ENCODE measurements around the gene CDH11.

Gene CDH11

GRCh38 chr16:65083164-65083857 lies 38.6 kb downstream of the CDH11 start:
- H4K8ac ChIP-seq (ENCODE audit: low read length): no peak overlapping the region
- no peak overlapping the region for H3K4me3 ChIP-seq (ENCODE audit: insufficient read depth in 1 of 2, low read depth in 1 of 2, low read length in 2 of 2)
- no peak overlapping the region for H2BK12ac ChIP-seq (ENCODE audit: low read length in 2 of 2)
- no peak overlapping the region for H3K9ac ChIP-seq (ENCODE audit: low read length)
- H3K27ac ChIP-seq (ENCODE audit: low read length, poor library complexity, severe bottlenecking): no peak overlapping the region
- H2BK5ac ChIP-seq (ENCODE audit: low read depth, low read length, poor library complexity, severe bottlenecking): no peak overlapping the region
- H2BK120ac ChIP-seq (ENCODE audit: low read depth, low read length): no peak overlapping the region
- H3K23ac ChIP-seq (ENCODE audit: low read length in 2 of 2): no peak overlapping the region
- peaks cover 8 to 71% of the 10 kb centered on the region in 2 experiments for H3K36me3 ChIP-seq (ENCODE audit: control insufficient read depth in 1 of 2, insufficient read depth in 2 of 2, low read depth in 1 of 2, low read length in 2 of 2)
- H3K4me1 ChIP-seq (ENCODE audit: control insufficient read depth, insufficient read depth, low read depth, low read length): peaks cover 5% of the 10 kb centered on the region
- H2BK15ac ChIP-seq (ENCODE audit: low read depth, poor library complexity, severe bottlenecking): no peak overlapping the region
- no peak overlapping the region for H3K18ac ChIP-seq (ENCODE audit: low read depth in 1 of 2, low read length in 2 of 2)
- 88% methylated on average over 2 of the region's 2 CpGs for WGBS
- H2AFZ ChIP-seq (ENCODE audit: low read depth, low read length): no peak overlapping the region
- no peak overlapping the region for H3K4me2 ChIP-seq (ENCODE audit: low read length, poor library complexity, severe bottlenecking)
- H2AK5ac ChIP-seq (ENCODE audit: low read length, severe bottlenecking): no peak overlapping the region
- no peak overlapping the region for H3K4ac ChIP-seq (ENCODE audit: low read depth in 1 of 2, low read length in 2 of 2)
- no peak overlapping the region for H3K14ac ChIP-seq (ENCODE audit: low read length in 2 of 2)
- no peaks in the 10 kb centered on the region for H3K9me3 ChIP-seq (ENCODE audit: control insufficient read depth, low read length)
- peaks cover 23% of the 10 kb centered on the region for H3K79me1 ChIP-seq (replicated peaks; ENCODE audit: low read length, poor library complexity, severe bottlenecking)
- no peak overlapping the region for H4K91ac ChIP-seq (ENCODE audit: low read length)
- DNase-seq: peak; percentile 37
- H3K27me3 ChIP-seq (ENCODE audit: control insufficient read depth in 1 of 2, insufficient read depth in 1 of 2, low read length in 2 of 2): no peaks in the 10 kb centered on the region

DNA sequence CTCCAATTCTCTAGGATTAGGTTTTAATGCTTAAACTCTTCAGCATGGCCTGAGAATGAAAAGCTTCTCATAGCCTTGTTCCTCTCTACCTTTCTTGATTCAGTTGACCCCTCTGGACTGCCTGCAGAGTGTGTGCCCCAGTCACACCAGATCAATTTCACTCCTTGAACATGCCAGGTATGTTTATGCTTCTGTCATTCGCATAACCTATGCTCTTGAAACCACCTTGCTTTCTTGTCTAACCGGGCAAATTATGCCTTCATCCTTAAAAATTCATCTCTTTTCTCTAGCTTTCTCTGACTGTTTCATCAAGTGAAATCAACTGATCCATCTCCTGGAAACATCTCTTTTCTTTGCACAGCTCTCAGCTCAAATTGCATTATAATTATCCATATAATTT lies 42.3 kb downstream of the CDH11 start:
- 96% methylated on average over 2 of the region's 2 CpGs for WGBS

GRCh38 chr16:65077181-65077580 lies 44.7 kb downstream of the CDH11 start:
- WGBS: 100% methylated on average over 1 of the region's 1 CpG
- no peak overlapping the region for H4K91ac ChIP-seq (ENCODE audit: low read length)
- no peak overlapping the region for H2BK120ac ChIP-seq (ENCODE audit: low read depth, low read length)
- no peak overlapping the region for H3K27ac ChIP-seq (ENCODE audit: low read length, poor library complexity, severe bottlenecking)
- no peaks in the 10 kb centered on the region for H3K9me3 ChIP-seq (ENCODE audit: control insufficient read depth, low read length)
- peaks cover 5% of the 10 kb centered on the region for H3K4me1 ChIP-seq (ENCODE audit: control insufficient read depth, insufficient read depth, low read depth, low read length)
- H3K36me3 ChIP-seq (ENCODE audit: control insufficient read depth in 1 of 2, insufficient read depth in 2 of 2, low read depth in 1 of 2, low read length in 2 of 2): peaks cover 5 to 70% of the 10 kb centered on the region in 2 experiments
- no peaks in the 10 kb centered on the region for H3K27me3 ChIP-seq (ENCODE audit: control insufficient read depth in 1 of 2, insufficient read depth in 1 of 2, low read length in 2 of 2)
- H3K9ac ChIP-seq (ENCODE audit: low read length): no peak overlapping the region
- H3K4ac ChIP-seq (ENCODE audit: low read depth in 1 of 2, low read length in 2 of 2): no peak overlapping the region
- no peak for DNase-seq
- no peak overlapping the region for H2AK5ac ChIP-seq (ENCODE audit: low read length, severe bottlenecking)
- H3K4me2 ChIP-seq (ENCODE audit: low read length, poor library complexity, severe bottlenecking): no peak overlapping the region
- no peak overlapping the region for H2BK5ac ChIP-seq (ENCODE audit: low read depth, low read length, poor library complexity, severe bottlenecking)
- H3K18ac ChIP-seq (ENCODE audit: low read depth in 1 of 2, low read length in 2 of 2): no peak overlapping the region
- no peak overlapping the region for H2BK12ac ChIP-seq (ENCODE audit: low read length in 2 of 2)
- no peak overlapping the region for H4K8ac ChIP-seq (ENCODE audit: low read length)
- no peak overlapping the region for H3K14ac ChIP-seq (ENCODE audit: low read length in 2 of 2)
- H2AFZ ChIP-seq (ENCODE audit: low read depth, low read length): no peak overlapping the region
- H3K23ac ChIP-seq (ENCODE audit: low read length in 2 of 2): no peak overlapping the region
- H2BK15ac ChIP-seq (ENCODE audit: low read depth, poor library complexity, severe bottlenecking): no peak overlapping the region
- H3K79me1 ChIP-seq (replicated peaks; ENCODE audit: low read length, poor library complexity, severe bottlenecking): peaks cover 17% of the 10 kb centered on the region
- no peak overlapping the region for H3K4me3 ChIP-seq (ENCODE audit: insufficient read depth in 1 of 2, low read depth in 1 of 2, low read length in 2 of 2)

More for the DNA sequence above, 42.3 kb downstream of the CDH11 start:
- Histone ChIP-seq H2BK12ac (ENCODE audit: low read length in 2 of 2) (no peak overlapping the region), H2BK120ac (ENCODE audit: low read depth, low read length) (no peak overlapping the region), H3K14ac (ENCODE audit: low read length in 2 of 2) (no peak overlapping the region), H3K9me3 (ENCODE audit: control insufficient read depth, low read length) (no peaks in the 10 kb centered on the region), H3K27me3 (ENCODE audit: control insufficient read depth in 1 of 2, insufficient read depth in 1 of 2, low read length in 2 of 2) (no peaks in the 10 kb centered on the region), H2BK15ac (ENCODE audit: low read depth, poor library complexity, severe bottlenecking) (no peak overlapping the region), H3K27ac (ENCODE audit: low read length, poor library complexity, severe bottlenecking) (no peak overlapping the region), H3K4me3 (ENCODE audit: insufficient read depth in 1 of 2, low read depth in 1 of 2, low read length in 2 of 2) (no peak overlapping the region), H3K18ac (ENCODE audit: low read depth in 1 of 2, low read length in 2 of 2) (no peak overlapping the region), H2AFZ (ENCODE audit: low read depth, low read length) (no peak overlapping the region), H3K36me3 (ENCODE audit: control insufficient read depth in 1 of 2, insufficient read depth in 2 of 2, low read depth in 1 of 2, low read length in 2 of 2) (peaks cover 5 to 74% of the 10 kb centered on the region in 2 experiments), H3K79me1 (replicated peaks; ENCODE audit: low read length, poor library complexity, severe bottlenecking) (peaks cover 20% of the 10 kb centered on the region), H3K9ac (ENCODE audit: low read length) (no peak overlapping the region), H4K8ac (ENCODE audit: low read length) (no peak overlapping the region), H3K23ac (ENCODE audit: low read length in 2 of 2) (no peak overlapping the region), H3K4me1 (ENCODE audit: control insufficient read depth, insufficient read depth, low read depth, low read length) (peaks cover 5% of the 10 kb centered on the region), H2AK5ac (ENCODE audit: low read length, severe bottlenecking) (no peak overlapping the region), H3K4me2 (ENCODE audit: low read length, poor library complexity, severe bottlenecking) (no peak overlapping the region), H4K91ac (ENCODE audit: low read length) (no peak overlapping the region), H3K4ac (ENCODE audit: low read depth in 1 of 2, low read length in 2 of 2) (no peak overlapping the region), H2BK5ac (ENCODE audit: low read depth, low read length, poor library complexity, severe bottlenecking) (no peak overlapping the region)
- DNase-seq: no peak

- no peak overlapping the region for H2BK15ac ChIP-seq (ENCODE audit: low read depth, poor library complexity, severe bottlenecking)
- H3K4me1 ChIP-seq (ENCODE audit: control insufficient read depth, insufficient read depth, low read depth, low read length): peaks cover 13% of the 10 kb centered on the region
- no peak overlapping the region for H3K4ac ChIP-seq (ENCODE audit: low read depth in 1 of 2, low read length in 2 of 2)
- no peak overlapping the region for H3K27ac ChIP-seq (ENCODE audit: low read length, poor library complexity, severe bottlenecking)
- no peaks in the 10 kb centered on the region for H3K27me3 ChIP-seq (ENCODE audit: control insufficient read depth in 1 of 2, insufficient read depth in 1 of 2, low read length in 2 of 2)
- H4K8ac ChIP-seq (ENCODE audit: low read length): no peak overlapping the region
- no peak overlapping the region for H2AFZ ChIP-seq (ENCODE audit: low read depth, low read length)
- no peak overlapping the region for H3K9ac ChIP-seq (ENCODE audit: low read length)
- no peak overlapping the region for H2AK5ac ChIP-seq (ENCODE audit: low read length, severe bottlenecking)
- H3K18ac ChIP-seq (ENCODE audit: low read depth in 1 of 2, low read length in 2 of 2): no peak overlapping the region
- H4K91ac ChIP-seq (ENCODE audit: low read length): no peak overlapping the region
- H2BK12ac ChIP-seq (ENCODE audit: low read length in 2 of 2): no peak overlapping the region
- H3K36me3 ChIP-seq (ENCODE audit: control insufficient read depth in 1 of 2, insufficient read depth in 2 of 2, low read depth in 1 of 2, low read length in 2 of 2): peaks cover 7 to 72% of the 10 kb centered on the region in 2 experiments
- peaks cover 15% of the 10 kb centered on the region for H3K79me1 ChIP-seq (replicated peaks; ENCODE audit: low read length, poor library complexity, severe bottlenecking)
- H3K4me2 ChIP-seq (ENCODE audit: low read length, poor library complexity, severe bottlenecking): no peak overlapping the region
- H3K4me3 ChIP-seq (ENCODE audit: insufficient read depth in 1 of 2, low read depth in 1 of 2, low read length in 2 of 2): no peak overlapping the region
- no peak overlapping the region for H3K23ac ChIP-seq (ENCODE audit: low read length in 2 of 2)
- H2BK120ac ChIP-seq (ENCODE audit: low read depth, low read length): no peak overlapping the region
- H2BK5ac ChIP-seq (ENCODE audit: low read depth, low read length, poor library complexity, severe bottlenecking): no peak overlapping the region
- DNase-seq: no peak
- no peak overlapping the region for H3K14ac ChIP-seq (ENCODE audit: low read length in 2 of 2)
- no peaks in the 10 kb centered on the region for H3K9me3 ChIP-seq (ENCODE audit: control insufficient read depth, low read length)
- WGBS: 95% methylated on average over 2 of the region's 2 CpGs
Observed at GRCh38 chr16:65075877-65076276, 46.0 kb downstream of the CDH11 start.

Data from mesenchymal stem cell (in vitro differentiated cells and primary cell).